ENCODE data around the gene GIMAP8.

GIMAP8 gene

GRCh38 chr7:150401861-150402631 lies 48.4 kb upstream of the GIMAP8 start:
- Histone ChIP-seq H3K4me2 (ENCODE audit: low read depth, low read length) (no peak overlapping the region), H3K4me3 (ENCODE audit: low read length) (no peak overlapping the region), H4K20me1 (ENCODE audit: insufficient read depth, low read length) (no peaks in the 10 kb centered on the region), H2AFZ (ENCODE audit: low read length) (no peak overlapping the region), H3K9me2 (replicated peaks; ENCODE audit: insufficient read depth, low read length) (no peaks in the 10 kb centered on the region), H3K4me1 (ENCODE audit: low read length) (peaks cover 26% of the 10 kb centered on the region), H3K79me2 (ENCODE audit: low read length) (peaks cover 29% of the 10 kb centered on the region), H3K36me3 (replicated peaks; ENCODE audit: insufficient read depth, low read length) (no peaks in the 10 kb centered on the region), H3K27ac (ENCODE audit: low read length) (no peak overlapping the region), H3K9me3 (replicated peaks; ENCODE audit: insufficient read depth, low read length) (no peaks in the 10 kb centered on the region), H3K9ac (ENCODE audit: low read length) (no peak overlapping the region), H3F3A (ENCODE audit: insufficient read depth, low read length) (peaks cover 27% of the 10 kb centered on the region), H3K27me3 (replicated peaks; ENCODE audit: insufficient read depth, low read length) (no peaks in the 10 kb centered on the region)
- DNase-seq = no peak
- no peak for TF ChIP-seq EZH2phosphoT487 (IDR thresholded peaks at IDR 0.05; ENCODE audit: low read length)
- TF ChIP-seq, protein P1, sequence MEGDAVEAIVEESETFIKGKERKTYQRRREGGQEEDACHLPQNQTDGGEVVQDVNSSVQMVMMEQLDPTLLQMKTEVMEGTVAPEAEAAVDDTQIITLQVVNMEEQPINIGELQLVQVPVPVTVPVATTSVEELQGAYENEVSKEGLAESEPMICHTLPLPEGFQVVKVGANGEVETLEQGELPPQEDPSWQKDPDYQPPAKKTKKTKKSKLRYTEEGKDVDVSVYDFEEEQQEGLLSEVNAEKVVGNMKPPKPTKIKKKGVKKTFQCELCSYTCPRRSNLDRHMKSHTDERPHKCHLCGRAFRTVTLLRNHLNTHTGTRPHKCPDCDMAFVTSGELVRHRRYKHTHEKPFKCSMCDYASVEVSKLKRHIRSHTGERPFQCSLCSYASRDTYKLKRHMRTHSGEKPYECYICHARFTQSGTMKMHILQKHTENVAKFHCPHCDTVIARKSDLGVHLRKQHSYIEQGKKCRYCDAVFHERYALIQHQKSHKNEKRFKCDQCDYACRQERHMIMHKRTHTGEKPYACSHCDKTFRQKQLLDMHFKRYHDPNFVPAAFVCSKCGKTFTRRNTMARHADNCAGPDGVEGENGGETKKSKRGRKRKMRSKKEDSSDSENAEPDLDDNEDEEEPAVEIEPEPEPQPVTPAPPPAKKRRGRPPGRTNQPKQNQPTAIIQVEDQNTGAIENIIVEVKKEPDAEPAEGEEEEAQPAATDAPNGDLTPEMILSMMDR (IDR thresholded peaks at IDR 0.05; ENCODE audit: low read length) = no peak
- no peak for TF ChIP-seq EZH2 (optimal IDR thresholded peaks at IDR 0.05; ENCODE audit: low read depth, low read length)

DNA sequence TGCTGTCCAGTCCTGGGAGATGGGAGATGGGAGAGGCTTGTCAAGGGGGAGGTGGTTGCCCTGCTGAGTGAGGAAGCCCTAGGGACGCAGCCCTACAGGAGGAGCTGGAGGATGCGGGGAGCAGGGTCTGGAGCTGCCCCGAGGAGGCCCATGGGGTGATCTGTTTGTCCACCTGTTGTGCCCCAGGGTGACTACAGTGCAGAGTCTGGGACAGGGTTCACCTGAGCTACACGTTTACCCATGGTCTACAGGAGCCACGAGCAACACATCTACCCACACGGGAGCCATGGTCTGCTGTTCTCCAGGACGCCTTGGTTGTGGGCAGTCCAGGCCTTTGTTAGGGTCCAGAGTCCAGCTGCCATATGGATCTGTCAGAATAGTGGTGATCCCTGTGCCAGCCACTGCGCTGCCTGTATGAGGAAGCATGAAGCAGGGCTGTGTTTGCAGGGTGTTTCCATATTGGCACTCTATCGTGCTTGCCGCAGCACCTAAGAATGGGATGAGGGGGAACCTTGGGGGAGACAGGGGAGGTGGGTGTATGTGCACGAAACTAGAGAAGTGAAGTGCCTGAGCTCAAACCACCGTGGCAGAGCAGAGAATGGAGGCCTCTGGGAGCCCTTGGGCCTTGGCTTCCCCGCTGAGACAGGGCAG lies 47.6 kb upstream of the GIMAP8 start:
- no peak overlapping the region for H2AFZ ChIP-seq (ENCODE audit: low read length)
- H3K27ac ChIP-seq (ENCODE audit: low read length) = no peak overlapping the region
- peaks cover 37% of the 10 kb centered on the region for H3K79me2 ChIP-seq (ENCODE audit: low read length)
- no peaks in the 10 kb centered on the region for H3K36me3 ChIP-seq (replicated peaks; ENCODE audit: insufficient read depth, low read length)
- H3F3A ChIP-seq (ENCODE audit: insufficient read depth, low read length) = peaks cover 32% of the 10 kb centered on the region
- peaks cover 34% of the 10 kb centered on the region for H3K4me1 ChIP-seq (ENCODE audit: low read length)
- no peaks in the 10 kb centered on the region for H3K9me2 ChIP-seq (replicated peaks; ENCODE audit: insufficient read depth, low read length)
- TF ChIP-seq, protein P1 (IDR thresholded peaks at IDR 0.05; ENCODE audit: low read length) = no peak
- TF ChIP-seq EZH2 (optimal IDR thresholded peaks at IDR 0.05; ENCODE audit: low read depth, low read length) = no peak
- no peak for TF ChIP-seq EZH2phosphoT487 (IDR thresholded peaks at IDR 0.05; ENCODE audit: low read length)
- H3K9ac ChIP-seq (ENCODE audit: low read length) = no peak overlapping the region
- H3K4me2 ChIP-seq (ENCODE audit: low read depth, low read length) = no peak overlapping the region
- no peak overlapping the region for H3K4me3 ChIP-seq (ENCODE audit: low read length)
- no peaks in the 10 kb centered on the region for H4K20me1 ChIP-seq (ENCODE audit: insufficient read depth, low read length)
- no peak for DNase-seq
- H3K27me3 ChIP-seq (replicated peaks; ENCODE audit: insufficient read depth, low read length) = no peaks in the 10 kb centered on the region
- no peaks in the 10 kb centered on the region for H3K9me3 ChIP-seq (replicated peaks; ENCODE audit: insufficient read depth, low read length)

- Histone ChIP-seq H3F3A (ENCODE audit: insufficient read depth, low read length) (peaks cover 32% of the 10 kb centered on the region), H3K9ac (ENCODE audit: low read length) (peak overlapping the region; percentile 92; the same call in 1 of the 2 replicates), H3K9me2 (replicated peaks; ENCODE audit: insufficient read depth, low read length) (no peaks in the 10 kb centered on the region), H4K20me1 (ENCODE audit: insufficient read depth, low read length) (no peaks in the 10 kb centered on the region), H2AFZ (ENCODE audit: low read length) (peak overlapping the region; percentile 75; the same call in 1 of the 2 replicates), H3K9me3 (replicated peaks; ENCODE audit: insufficient read depth, low read length) (no peaks in the 10 kb centered on the region), H3K4me2 (ENCODE audit: low read depth, low read length) (peak overlapping the region; percentile 98), H3K4me3 (ENCODE audit: low read length) (peak overlapping the region; percentile 70; the same call in 1 of the 2 replicates), H3K36me3 (replicated peaks; ENCODE audit: insufficient read depth, low read length) (no peaks in the 10 kb centered on the region; the same call in 1 of the 2 replicates), H3K27me3 (replicated peaks; ENCODE audit: insufficient read depth, low read length) (no peaks in the 10 kb centered on the region), H3K27ac (ENCODE audit: low read length) (peak overlapping the region; percentile 98; the same call in 1 of the 2 replicates), H3K4me1 (ENCODE audit: low read length) (peaks cover 39% of the 10 kb centered on the region), H3K79me2 (ENCODE audit: low read length) (peaks cover 44% of the 10 kb centered on the region)
- no peak for TF ChIP-seq EZH2 (optimal IDR thresholded peaks at IDR 0.05; ENCODE audit: low read depth, low read length)
- TF ChIP-seq, protein P1 (IDR thresholded peaks at IDR 0.05; ENCODE audit: low read length) = no peak
- no peak for TF ChIP-seq EZH2phosphoT487 (IDR thresholded peaks at IDR 0.05; ENCODE audit: low read length)
- no peak for DNase-seq
These were observed 46.9 kb upstream of the GIMAP8 start for GRCh38 chr7:150403376-150404171.
